Amniotic epithelial cell (primary cell): Measurements from ENCODE around the gene ADGRL1.

Source experiments
- DNase-seq: peaks from one replicate; pipeline ENCODE4 v3.0.0-alpha.2; 2010; ENCODE audit warnings: low read depth

Gene ADGRL1

DNA sequence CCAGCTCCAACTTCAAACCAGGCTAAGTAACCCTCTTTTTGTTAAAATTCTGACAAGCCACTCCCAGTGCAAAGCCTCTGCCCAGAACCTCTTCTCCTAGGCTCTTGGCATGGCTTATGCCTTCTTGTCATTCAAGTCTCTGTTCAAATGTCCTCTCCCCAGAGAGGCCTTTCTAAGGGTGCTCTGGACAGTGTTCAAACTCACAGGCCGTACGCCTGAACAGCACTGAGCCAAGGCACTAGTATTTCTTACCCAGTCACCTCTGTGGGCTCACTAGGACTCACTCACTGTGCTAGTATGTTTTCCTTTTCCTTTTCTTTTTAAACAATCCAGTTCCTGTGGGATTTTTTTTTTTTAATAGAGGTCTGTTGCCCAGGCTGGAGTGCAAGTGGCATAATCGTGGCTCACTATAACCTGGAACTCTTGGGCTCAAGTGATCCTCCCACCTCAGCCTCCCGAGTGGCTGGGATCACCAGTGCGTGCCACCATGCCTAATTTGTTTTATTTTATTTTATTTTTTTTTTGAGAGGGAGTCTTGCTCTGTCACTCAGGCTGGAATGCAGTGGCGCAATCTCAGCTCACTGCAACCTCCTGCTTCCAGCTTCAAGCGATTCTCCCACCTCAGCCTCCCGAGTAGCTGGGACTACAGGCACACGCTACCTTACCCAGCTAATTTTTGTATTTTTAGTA lies 67.2 kb downstream of the ADGRL1 start:
- peak; percentile 53 for DNase-seq

GRCh38 chr19:14136509-14137281 lies 69.3 kb downstream of the ADGRL1 start, which contains the start of gene ASF1B:
TSS of gene ASF1B (minus strand) at chr19:14136589. CDS start at chr19:14136456, 133 bp downstream.
- DNase-seq: peak; percentile 100

- DNase-seq: no peak
Observed at GRCh38 chr19:14135985-14136508, 69.9 kb downstream of the ADGRL1 start.

GRCh38 chr19:14135355-14135754 lies 70.6 kb downstream of the ADGRL1 start:
- no peak for DNase-seq

DNA sequence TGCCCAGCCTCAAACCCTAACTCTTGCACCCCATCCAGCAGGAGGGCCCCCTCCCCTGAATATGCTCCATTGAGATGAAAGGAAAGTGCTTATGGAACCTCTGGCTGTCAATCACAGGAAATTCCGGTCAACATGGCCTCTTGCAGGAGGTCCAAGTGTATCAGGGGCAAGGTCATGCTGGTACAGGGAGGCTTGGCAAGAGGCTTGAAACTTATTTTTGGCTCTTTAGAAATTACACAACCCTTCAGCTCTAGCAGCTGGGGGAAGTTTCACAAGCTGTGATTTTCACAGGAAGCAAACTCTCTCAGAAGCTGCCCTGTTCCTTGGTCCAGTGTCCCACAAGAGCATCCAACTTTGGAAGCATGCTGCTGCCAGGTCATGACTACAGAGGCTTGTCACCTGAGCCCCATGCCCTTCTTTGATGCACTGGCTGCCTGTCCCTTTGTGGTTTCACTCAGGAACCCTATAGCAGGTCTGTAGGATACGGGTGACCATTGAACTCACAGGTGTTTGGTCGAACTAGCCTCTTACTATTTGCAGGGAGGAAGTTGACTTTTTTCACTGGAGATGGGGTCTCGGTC lies 78.0 kb downstream of the ADGRL1 start:
- DNase-seq: peak; percentile 47

DNA sequence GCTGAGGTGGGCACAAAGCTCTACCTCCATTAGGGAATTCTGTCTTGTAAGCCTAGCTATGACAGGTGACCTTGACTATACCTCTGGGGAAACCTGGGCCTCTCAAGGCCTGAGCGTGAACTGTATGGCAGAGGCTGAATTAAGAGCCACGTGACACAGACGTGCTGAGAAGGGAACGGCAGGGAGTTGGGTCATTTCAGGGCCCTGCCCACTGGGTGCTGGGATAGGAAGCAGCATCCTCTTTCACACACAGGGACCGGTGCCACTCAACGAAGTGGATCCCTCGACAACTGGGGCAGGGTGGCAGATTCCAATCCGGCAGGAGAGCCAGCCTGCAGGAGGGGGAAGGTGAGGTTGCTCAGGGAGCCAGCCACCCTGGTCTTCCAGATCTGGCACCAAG lies 78.8 kb downstream of the ADGRL1 start:
- DNase-seq: no peak

DNA sequence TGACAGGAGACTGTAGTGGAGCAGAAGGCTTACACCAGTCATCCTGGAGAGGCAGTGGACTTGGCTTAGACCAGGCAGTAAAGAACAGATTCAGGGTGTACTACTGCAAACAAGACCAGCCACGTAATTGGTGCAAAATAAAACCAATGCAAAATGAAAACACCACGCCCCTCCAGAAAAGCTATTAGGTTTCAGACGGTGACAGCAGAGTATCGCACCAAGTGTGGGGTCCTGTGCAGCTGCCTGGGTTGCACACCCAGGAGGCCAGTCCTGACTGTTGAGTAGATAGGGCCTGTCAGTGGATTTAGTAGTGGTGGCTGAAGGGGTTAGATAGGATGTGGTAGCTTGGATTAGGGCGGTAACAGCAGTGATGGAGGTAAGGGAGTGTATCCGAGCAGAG lies 83.0 kb downstream of the ADGRL1 start:
- DNase-seq: no peak

DNA sequence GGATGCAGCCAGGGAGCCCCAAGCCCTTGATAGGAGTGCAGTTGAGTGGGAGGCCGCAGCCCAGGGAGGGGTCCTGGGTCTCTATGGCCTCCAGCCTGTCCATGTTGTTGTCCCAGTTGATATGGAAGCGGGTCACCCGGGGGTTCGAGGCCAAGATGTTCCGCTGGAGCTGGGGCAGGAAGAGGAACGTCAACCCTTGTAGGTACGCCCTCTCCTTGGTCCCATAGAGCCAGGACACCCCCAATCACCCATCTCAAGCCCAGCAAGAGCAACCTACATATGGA lies 85.5 kb downstream of the ADGRL1 start:
- no peak for DNase-seq

GRCh38 chr19:14119644-14120496 lies 86.1 kb downstream of the ADGRL1 start:
- DNase-seq: no peak

DNA sequence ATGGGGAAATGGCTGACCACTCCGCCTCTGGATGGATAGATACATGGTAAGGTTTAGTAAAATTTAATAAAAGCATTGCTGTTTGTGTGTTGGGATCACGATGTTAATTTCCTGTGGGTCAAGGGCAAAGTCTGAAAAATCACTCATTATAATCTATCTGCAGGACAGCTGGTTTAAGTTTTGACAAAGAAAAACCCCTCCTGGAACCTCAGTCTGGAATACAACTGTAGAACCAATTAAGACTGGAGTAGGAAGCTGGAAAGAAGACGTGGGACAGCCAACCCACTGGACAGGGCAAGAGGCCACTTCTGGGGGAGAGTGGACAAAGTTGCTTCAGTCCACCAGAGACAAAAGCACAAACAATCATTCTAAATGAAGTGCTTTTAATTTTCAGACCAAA lies 86.8 kb downstream of the ADGRL1 start:
- no peak for DNase-seq

DNA sequence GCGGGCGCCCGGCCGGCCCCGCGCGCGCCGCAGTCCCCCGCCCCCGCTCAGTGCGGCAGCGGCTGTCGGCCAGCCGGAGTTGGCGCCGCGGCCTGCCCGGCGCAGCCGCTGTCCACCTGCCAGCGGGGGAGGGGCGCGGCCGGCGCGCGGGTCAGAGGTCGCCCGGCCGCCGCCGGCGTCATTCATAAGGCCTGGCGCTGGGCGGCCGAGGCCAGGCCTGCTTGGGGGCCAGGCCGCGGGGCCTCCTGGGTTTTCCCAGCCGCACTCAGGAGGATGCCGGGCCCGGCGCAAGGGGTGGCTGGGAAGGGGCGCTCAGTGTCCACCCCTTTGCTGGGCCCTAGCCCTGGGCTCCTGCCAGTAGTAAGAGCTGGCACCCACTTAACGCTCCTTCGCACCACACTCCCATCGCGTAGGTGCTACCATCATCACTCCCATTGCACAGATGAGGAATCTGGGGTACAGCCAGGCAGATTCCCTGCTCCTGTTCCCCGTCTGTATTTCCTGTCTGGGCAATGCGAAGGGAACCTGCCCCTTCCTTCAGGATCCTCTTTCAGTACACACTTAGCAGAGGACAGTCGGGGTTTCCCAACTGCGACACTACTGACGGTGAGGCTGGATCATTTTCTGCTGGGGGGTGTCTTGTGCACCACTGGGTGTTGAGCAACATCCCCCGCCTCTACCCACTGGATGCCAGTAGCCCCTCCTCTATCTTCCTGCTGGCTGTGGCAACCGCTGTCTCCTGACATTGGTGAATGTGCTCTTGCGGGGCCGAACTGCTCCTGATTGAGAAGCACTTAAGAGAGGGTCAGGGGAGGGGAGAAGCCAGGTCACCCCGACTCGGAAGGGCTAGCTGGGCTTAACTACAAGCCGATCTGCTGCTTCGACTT lies 87.6 kb downstream of the ADGRL1 start:
- peak; percentile 86 for DNase-seq

- DNase-seq: peak; percentile 99
Observed at GRCh38 chr19:14117668-14118164, 88.3 kb downstream of the ADGRL1 start, which contains the start of gene PRKACA. TSS of gene PRKACA (minus strand) at chr19:14117762. CDS start at chr19:14117547, 215 bp downstream.

- DNase-seq: no peak
Observed at GRCh38 chr19:14116918-14117578, 88.9 kb downstream of the ADGRL1 start.

- DNase-seq: no peak
Observed at GRCh38 chr19:14116525-14116917, 89.4 kb downstream of the ADGRL1 start.

GRCh38 chr19:14115756-14116155 lies 90.2 kb downstream of the ADGRL1 start:
- no peak for DNase-seq

GRCh38 chr19:14114854-14115253 lies 91.1 kb downstream of the ADGRL1 start:
- no peak for DNase-seq

GRCh38 chr19:14114439-14114838 lies 91.5 kb downstream of the ADGRL1 start:
- DNase-seq: no peak

DNA sequence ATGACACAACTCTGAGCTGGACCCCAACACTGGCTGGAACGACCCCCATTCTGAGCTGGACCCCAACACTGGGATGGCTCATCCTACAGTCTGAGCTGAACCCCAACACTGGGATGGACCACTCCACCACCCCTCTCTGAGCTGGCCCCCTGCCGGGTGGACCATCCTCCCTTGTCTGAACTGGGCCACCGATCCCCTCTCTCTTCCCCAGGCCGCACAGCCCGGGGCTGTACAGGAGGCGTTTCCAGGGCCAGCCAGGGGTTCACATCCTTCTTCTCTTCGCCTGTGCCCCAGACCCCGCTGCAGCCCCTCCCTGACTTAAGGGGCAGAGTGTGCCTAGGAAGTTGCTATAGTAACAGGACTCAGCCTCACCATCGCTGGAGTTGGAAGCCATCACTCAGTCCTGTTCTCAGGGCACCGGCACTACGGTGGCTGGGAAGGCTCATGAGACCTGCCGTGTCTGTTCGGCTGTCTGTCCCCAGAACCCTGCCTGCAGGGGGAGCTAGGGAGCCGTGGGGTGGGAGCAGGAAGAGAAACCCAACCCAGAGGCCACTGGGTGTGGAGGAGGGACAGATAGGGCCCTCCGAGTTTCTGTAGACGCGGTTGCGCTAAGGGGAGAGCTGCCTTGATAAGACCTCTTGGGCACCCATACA lies 92.1 kb downstream of the ADGRL1 start:
- DNase-seq: no peak

GRCh38 chr19:14112809-14113385 lies 93.1 kb downstream of the ADGRL1 start:
- DNase-seq: no peak
